ENCODE results near the gene HINT2.

The HINT2 gene

DNA sequence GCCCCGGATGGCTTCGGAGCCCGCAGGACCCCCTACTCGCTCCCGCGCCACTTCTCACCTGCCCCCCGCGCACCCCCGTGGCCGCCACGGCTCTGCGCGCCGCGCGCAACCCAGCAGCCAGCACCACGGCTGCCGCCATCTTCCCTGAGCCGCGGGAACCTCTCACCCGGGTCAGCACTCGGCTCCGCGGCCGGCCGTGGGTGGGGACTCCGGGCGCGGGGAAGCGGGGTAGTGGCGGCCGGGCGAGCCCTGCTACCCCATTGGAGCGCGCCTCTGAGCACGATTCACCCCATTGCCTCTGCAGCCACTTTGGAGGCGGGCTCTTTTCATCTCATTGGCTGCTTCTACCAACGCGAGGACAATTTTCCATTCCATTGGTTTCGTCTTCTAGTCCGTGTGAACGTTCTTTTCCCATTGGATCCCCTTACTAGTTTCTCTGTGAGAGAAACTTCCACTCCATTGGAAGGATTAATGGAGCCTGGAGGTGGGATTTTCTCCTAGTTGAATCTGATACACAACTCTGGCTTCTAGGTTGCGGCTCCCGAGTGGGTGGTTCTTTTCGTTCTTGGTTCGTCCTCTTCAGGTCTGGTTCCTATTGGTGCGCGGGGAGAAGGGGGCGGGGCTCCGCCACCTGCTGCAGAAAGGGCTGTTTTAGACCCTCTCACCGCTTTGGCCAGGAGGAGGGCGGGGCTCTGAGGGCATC lies at the start of gene HINT2:
TSS of gene HINT2 (minus strand) at position 202 of the 703 bp plus-strand sequence. CDS start at position 139, 63 bp downstream.
- Mint-ChIP-seq H3K27me3 (no peaks in the 10 kb centered on the region), H3K36me3 (no peaks in the 10 kb centered on the region), H3K4me3 (peak within 1 kb of the TSS; percentile 97), H3K4me1 (peaks cover 10% of the 10 kb centered on the region), H3K9me3 (peaks cover 1% of the 10 kb centered on the region), H3K27ac (peak within 1 kb of the TSS; percentile 97)
- ATAC-seq (ENCODE audit: low read depth) (peak; percentile 75), DNase-seq (ENCODE audit: low spot score in 2 of 2) (peak; percentile 89 to 94)

DNA sequence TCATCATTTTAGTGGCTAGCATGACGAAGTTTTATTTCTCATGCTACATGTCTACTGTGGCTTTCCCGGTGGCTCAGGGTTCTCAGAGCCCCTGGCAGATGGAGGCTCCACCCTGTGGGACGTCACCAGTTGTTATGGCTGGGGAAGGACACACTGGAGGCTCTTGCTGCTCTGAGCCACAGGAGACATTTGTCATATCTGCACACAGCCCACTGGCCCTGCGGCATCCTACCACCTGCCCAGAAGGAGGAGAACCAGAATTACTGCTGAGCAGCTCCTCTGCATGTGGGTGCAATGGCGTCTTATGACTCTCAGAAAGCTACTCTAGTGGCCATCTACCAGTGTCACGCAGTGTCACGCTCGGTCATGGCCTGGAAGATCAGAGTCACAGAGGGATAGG lies 48.7 kb upstream of the HINT2 start:
- H3K27ac Mint-ChIP-seq: no peak overlapping the region
- H3K4me1 Mint-ChIP-seq: peaks cover 4% of the 10 kb centered on the region
- H3K36me3 Mint-ChIP-seq: no peaks in the 10 kb centered on the region
- no peaks in the 10 kb centered on the region for H3K9me3 Mint-ChIP-seq
- H3K4me3 Mint-ChIP-seq: no peak overlapping the region
- ATAC-seq (ENCODE audit: low read depth) (no peak), DNase-seq (ENCODE audit: low spot score in 2 of 2) (no peak)
- H3K27me3 Mint-ChIP-seq: peaks cover 17% of the 10 kb centered on the region

DNA sequence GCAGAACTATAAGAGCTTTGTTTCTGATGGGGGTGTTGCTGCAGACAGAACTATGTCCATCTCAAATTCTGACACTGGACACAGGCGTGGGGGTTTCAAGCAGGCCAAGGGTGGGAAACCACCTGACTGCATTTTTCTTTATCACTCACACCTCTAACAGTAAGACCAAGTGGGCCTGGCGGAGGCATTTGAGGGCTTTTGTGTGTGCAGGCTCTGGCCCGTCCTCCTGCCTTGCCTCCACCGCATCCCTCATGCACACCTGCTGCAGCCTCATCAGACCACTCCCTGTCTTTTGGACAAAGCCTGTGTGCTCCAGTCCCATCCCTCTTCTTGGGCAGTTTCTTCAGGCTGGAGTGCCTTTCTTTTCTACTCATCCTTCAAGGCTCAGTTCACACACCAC lies 47.5 kb upstream of the HINT2 start:
- no peaks in the 10 kb centered on the region for H3K9me3 Mint-ChIP-seq
- ATAC-seq (ENCODE audit: low read depth) (no peak), DNase-seq (ENCODE audit: low spot score in 2 of 2) (no peak)
- peaks cover 17% of the 10 kb centered on the region for H3K27me3 Mint-ChIP-seq
- no peaks in the 10 kb centered on the region for H3K36me3 Mint-ChIP-seq
- no peak overlapping the region for H3K4me3 Mint-ChIP-seq
- no peak overlapping the region for H3K27ac Mint-ChIP-seq
- H3K4me1 Mint-ChIP-seq: peaks cover 4% of the 10 kb centered on the region

DNA sequence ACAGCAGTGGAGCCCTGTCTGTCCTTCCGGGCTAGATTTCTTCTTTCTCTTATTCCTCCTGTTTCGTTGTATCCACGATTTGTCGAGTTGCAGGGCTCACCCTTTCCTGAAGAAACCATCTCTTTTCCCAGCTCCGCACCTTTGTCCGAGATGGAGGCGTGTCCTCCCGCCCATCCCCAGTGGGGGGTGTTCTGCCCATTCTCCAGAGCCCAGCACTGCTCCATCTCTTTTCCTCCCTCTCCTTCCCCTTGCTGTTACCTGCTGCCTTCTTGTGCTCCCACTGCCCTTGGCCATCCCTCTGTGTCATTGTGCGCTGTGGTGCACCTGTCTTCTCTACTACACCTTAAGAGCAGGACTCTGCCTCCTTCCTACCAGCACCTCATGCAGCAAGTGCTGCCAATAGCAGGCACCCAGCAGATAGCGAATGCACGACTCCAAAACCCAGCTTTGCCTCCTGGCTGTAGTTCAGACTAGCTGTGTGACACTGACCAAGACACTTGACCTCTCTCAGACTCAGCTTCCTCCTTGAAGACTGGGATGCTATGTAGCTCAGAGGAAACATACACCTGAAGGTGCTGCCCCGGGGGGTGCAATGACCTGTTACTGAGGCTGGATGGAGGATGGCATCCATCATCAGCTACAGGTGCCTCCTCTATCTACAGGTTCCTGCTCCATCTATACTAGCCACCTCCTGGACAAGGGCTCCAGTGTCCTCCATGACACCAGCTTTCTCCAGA lies 46.5 kb upstream of the HINT2 start:
- DNase-seq (ENCODE audit: low spot score in 2 of 2) (peak in 1 of 2 donors; percentile 7), ATAC-seq (ENCODE audit: low read depth) (no peak)
- peaks cover 17% of the 10 kb centered on the region for H3K27me3 Mint-ChIP-seq
- no peak overlapping the region for H3K4me3 Mint-ChIP-seq
- H3K27ac Mint-ChIP-seq: no peak overlapping the region
- H3K9me3 Mint-ChIP-seq: no peaks in the 10 kb centered on the region
- H3K4me1 Mint-ChIP-seq: peaks cover 4% of the 10 kb centered on the region
- H3K36me3 Mint-ChIP-seq: no peaks in the 10 kb centered on the region

DNA sequence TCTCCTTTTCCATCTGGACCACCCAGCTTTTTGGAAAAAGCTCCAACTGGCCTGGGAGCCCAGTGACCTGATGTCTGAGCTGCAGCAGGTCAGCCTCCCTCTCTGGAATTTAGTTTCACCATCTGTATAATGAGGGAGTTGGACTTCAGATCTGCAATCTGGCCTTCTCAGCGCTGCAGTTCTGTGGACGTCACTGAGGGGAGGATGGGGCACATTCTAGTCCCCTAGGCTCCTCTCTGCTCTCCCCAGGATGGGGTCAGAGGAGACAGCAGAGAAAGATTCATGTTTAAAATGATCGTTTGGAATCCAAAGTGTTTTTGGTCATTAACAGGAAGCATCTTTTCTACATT lies 45.1 kb upstream of the HINT2 start:
- DNase-seq (ENCODE audit: low spot score in 2 of 2) (no peak), ATAC-seq (ENCODE audit: low read depth) (no peak)
- Mint-ChIP-seq H3K4me1 (peaks cover 4% of the 10 kb centered on the region), H3K27ac (no peak overlapping the region), H3K27me3 (peaks cover 15% of the 10 kb centered on the region), H3K36me3 (no peaks in the 10 kb centered on the region), H3K4me3 (no peak overlapping the region), H3K9me3 (no peaks in the 10 kb centered on the region)

DNA sequence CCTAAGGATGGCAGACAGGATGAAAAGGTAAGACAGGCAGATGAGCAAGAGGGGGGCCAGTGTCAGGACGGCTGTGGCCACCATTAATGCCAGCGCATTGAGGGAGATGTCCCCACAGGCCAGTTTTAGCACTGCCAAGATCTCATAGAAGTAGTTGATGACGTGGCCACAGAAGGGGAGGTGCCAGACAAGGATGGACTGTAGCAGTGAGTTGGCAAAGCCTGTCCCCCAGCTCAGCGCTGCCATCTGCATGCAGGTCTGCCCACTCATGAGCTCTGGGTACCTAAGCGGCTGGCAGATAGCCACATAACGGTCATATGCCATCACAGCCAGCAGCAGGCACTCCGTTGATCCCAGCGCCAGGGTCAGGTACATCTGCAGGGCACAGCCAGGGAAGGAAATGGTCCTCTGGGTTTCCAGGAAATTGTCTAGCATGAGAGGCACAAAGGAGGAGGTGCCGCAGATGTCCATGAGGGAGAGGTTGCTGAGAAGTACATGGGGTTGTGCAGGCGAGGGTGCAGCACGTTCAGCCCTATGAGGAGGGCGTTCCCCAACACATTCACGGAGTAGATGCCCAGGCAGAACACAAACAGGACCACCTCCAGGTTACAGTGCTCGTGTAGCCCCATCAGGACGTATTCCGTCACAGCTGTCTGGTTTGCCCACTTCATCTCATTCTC lies 44.6 kb upstream of the HINT2 start:
- Mint-ChIP-seq H3K9me3 (no peaks in the 10 kb centered on the region), H3K27me3 (peaks cover 15% of the 10 kb centered on the region), H3K4me1 (peaks cover 4% of the 10 kb centered on the region), H3K4me3 (no peak overlapping the region), H3K36me3 (no peaks in the 10 kb centered on the region), H3K27ac (no peak overlapping the region)
- DNase-seq (ENCODE audit: low spot score in 2 of 2) (peak in 1 of 2 donors; percentile 10), ATAC-seq (ENCODE audit: low read depth) (peak; percentile 63)

DNA sequence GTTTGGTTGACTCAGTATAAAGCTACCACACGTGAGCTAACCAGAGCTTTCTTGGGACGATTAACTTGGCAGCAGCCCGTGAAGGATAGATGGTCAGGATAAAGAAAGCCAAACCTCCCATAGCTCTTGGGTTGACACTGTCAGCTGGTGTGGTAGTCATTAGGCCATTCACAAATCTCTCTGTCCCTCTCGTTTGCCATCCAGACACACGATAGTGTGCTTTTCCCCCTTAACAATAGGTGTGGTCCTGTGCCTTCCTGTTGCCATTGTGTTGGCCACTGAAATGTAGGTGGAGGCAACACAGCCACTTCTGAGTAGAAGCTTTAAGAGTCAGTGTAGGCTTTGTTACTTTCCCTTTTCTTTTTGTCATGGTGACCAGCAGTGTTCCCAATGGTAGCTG lies 43.6 kb upstream of the HINT2 start:
- Mint-ChIP-seq H3K27me3 (peaks cover 15% of the 10 kb centered on the region), H3K36me3 (no peaks in the 10 kb centered on the region), H3K4me3 (no peak overlapping the region), H3K9me3 (no peaks in the 10 kb centered on the region), H3K4me1 (peaks cover 4% of the 10 kb centered on the region), H3K27ac (no peak overlapping the region)
- DNase-seq (ENCODE audit: low spot score in 2 of 2) (no peak), ATAC-seq (ENCODE audit: low read depth) (no peak)

DNA sequence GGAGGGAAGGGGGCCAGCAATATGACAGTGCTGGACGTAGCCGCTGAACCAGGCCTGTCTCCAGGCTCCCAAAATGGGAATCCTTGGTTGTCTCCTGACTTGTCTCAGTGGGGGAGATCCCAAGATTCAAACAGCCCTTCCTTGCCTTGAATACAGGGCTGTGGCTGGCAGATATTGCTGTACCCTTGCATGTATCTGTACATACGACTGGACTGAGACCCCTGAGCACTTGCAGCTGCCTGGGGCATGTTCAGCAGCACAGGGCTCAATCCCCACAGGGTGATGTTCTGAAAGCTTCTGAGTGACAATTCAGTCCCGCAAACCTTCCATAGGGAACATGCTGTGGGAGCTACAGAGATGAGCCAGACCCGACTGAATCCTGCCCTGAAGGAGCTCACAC lies 42.0 kb upstream of the HINT2 start:
- peaks cover 4% of the 10 kb centered on the region for H3K4me1 Mint-ChIP-seq
- no peak overlapping the region for H3K27ac Mint-ChIP-seq
- peaks cover 8% of the 10 kb centered on the region for H3K27me3 Mint-ChIP-seq
- ATAC-seq (ENCODE audit: low read depth) (no peak), DNase-seq (ENCODE audit: low spot score in 2 of 2) (no peak)
- H3K4me3 Mint-ChIP-seq: no peak overlapping the region
- no peaks in the 10 kb centered on the region for H3K36me3 Mint-ChIP-seq
- no peaks in the 10 kb centered on the region for H3K9me3 Mint-ChIP-seq

DNA sequence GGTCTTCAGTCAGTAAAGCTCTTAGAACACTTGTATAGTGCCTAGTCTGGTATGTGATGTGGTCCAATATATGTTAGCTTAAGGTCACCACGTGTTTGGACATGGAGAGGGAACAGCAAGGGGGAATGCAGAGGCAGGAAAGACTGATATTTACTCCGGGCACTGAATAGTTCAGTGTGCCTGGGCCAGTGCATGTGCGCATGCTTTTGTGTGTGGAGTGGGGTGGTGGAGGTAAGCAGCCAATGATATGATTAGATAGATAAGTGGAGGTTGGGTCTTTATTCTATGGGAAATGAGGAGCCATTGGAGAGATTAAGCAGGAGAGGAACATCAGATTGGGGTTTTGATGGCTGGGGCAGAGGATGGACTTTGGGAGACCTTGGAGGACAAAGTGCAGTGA lies 41.4 kb upstream of the HINT2 start:
- peaks cover 1% of the 10 kb centered on the region for H3K4me1 Mint-ChIP-seq
- no peak overlapping the region for H3K4me3 Mint-ChIP-seq
- H3K27me3 Mint-ChIP-seq: peaks cover 2% of the 10 kb centered on the region
- ATAC-seq (ENCODE audit: low read depth): no peak
- H3K9me3 Mint-ChIP-seq: no peaks in the 10 kb centered on the region
- no peaks in the 10 kb centered on the region for H3K36me3 Mint-ChIP-seq
- no peak for DNase-seq (ENCODE audit: low spot score in 2 of 2)
- H3K27ac Mint-ChIP-seq: no peak overlapping the region

DNA sequence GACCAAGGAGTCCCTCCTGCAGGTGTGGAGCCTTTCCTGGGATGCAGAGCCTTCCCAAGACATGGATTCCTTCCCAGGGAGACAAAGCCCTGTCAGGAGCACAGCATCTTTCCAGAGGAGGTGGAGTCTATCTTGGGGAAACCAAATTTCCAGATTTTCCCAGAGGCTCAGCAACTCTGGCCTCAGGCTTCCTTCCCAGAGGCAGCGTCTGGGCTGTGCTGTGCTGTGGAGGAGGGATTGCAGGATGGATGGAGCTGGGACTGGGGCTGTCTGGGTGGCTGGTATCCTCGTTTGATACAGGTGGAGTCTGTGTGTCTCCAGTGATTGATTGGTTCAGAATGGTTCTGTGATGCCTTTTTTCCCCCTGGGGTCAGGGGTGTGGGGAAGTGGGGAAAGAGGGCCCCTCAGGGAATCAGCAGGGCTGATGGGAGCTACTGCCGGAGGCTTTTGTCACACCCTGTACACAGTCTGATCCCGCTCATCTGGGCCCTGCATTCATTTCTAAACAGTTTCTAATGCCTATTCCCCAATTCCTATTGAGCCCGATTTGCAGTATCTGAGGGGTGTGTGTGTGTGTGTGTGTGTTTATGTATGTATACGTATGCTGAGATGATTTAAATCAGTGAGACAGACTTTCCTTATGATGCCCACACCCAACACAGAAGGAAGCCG lies 39.4 kb upstream of the HINT2 start:
- no peak for ATAC-seq (ENCODE audit: low read depth)
- Mint-ChIP-seq H3K4me1 (no peaks in the 10 kb centered on the region), H3K36me3 (no peaks in the 10 kb centered on the region), H3K27ac (no peak overlapping the region), H3K27me3 (no peaks in the 10 kb centered on the region), H3K9me3 (no peaks in the 10 kb centered on the region), H3K4me3 (no peak overlapping the region)
- DNase-seq (ENCODE audit: low spot score in 2 of 2): no peak

DNA sequence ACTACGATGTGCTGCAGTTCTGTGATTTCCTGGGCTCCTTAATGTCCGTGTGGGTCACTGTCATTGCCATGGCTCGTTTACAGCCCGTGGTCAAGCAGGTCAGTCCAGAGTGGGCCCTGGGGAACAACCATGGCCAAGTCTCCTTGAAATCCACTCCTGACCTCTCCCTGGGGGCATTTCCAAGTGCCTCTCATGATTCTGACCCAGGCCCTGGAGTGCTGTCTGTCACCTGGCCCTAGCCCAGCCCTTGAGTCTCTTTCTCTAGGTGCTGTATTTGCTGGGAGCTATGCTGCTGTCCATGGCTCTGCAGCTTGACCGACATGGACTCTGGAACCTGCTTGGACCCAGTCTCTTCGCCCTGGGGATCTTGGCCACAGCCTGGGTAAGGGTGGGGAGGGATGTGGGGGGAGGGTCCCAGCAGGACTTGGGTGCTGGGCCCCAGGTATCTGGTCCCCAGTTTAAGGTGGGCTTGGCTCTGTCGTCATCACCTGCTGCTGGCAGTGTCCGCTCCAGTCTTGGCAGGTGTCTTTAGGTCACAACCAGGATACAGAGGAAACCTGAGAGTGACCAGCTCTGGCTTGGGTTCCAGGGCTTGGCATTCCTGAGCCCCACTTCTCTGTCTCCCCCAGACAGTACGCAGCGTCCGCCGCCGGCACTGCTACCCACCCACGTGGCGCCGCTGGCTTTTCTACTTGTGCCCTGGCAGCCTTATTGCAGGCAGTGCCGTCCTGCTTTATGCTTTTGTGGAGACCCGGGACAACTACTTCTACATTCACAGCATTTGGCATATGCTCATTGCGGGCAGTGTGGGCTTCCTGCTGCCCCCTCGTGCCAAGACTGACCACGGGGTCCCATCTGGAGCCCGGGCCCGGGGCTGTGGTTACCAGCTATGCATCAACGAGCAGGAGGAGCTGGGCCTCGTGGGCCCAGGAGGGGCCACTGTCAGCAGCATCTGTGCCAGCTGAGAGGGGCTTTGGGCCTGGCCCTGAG lies 38.3 kb upstream of the HINT2 start:
- Mint-ChIP-seq H3K27ac (no peak overlapping the region), H3K27me3 (no peaks in the 10 kb centered on the region), H3K36me3 (no peaks in the 10 kb centered on the region), H3K4me3 (no peak overlapping the region), H3K9me3 (no peaks in the 10 kb centered on the region), H3K4me1 (peaks cover 7% of the 10 kb centered on the region)
- DNase-seq (ENCODE audit: low spot score in 2 of 2): no peak
- ATAC-seq (ENCODE audit: low read depth): no peak

DNA sequence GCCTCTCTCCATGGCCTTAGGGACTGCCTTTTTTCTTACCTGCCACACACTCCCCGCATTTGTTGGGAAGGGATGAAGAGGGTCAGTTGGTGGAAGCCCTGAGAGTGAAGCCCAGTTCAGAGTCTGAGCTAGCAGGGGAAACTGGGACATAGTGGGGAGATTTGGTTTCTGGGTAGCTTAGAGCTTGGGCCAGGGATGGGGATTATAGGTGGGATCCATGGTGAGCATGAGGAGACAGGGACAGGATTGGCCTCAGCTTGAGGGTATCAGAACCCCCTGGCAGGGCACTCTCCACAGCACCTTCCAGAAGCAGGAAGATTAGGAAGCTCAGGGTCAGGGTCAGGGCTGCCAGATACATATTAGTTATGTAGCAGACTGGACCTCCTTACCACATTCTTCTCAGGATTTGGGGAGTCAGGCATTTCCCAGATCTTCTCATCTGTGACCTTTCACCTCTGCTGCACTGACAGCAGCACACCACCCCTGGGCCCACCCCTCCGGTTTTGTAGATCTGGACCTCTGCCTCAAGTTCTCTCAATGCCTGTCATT lies 37.5 kb upstream of the HINT2 start:
- peaks cover under 1% of the 10 kb centered on the region for H3K36me3 Mint-ChIP-seq
- H3K27me3 Mint-ChIP-seq: no peaks in the 10 kb centered on the region
- DNase-seq (ENCODE audit: low spot score in 2 of 2) (no peak), ATAC-seq (ENCODE audit: low read depth) (no peak)
- no peaks in the 10 kb centered on the region for H3K9me3 Mint-ChIP-seq
- H3K4me3 Mint-ChIP-seq: no peak overlapping the region
- H3K27ac Mint-ChIP-seq: no peak overlapping the region
- peaks cover 15% of the 10 kb centered on the region for H3K4me1 Mint-ChIP-seq

Measured in memory B cell (primary cell).